HepG2 (cell line): Measurements from ENCODE around the gene FLVCR1. TPM values are rescaled to one million over a fixed set of nuclear protein-coding genes. Genes with fewer than 3 reads are reported as not detected.

Experiments
- ATAC-seq: fragments of 200-7000 bp; cut with Tn5 transposase; 3 replicates; pipeline ENCODE4 v1.9.1; 2020; ENCODE audit warnings: mild to moderate bottlenecking, moderate library complexity
- BruUV-seq: library from RNA; stranded (reverse); fragments of 400-500 nt; replicated peaks from 2 replicates; lab custom pipeline; 2021; lab: Mats Ljungman, UMichigan
- CTCF ChIA-PET: fragments of 300-600 bp; formaldehyde crosslinking; extraction: SDS; loops from one replicate; lab custom pipeline; 2021; ENCODE audit warnings: low total read pairs, inconsistent platforms, low intra/inter-chr PET ratio; lab: Yijun Ruan, JAX
- POLR2A ChIA-PET: fragments of 350-600 bp; sonication (Branson Sonifier 250); formaldehyde crosslinking; loops from one replicate; lab custom pipeline; 2020; ENCODE audit warnings: antibody characterized with exemption, inconsistent platforms; lab: Yijun Ruan, JAX
- DNase-seq: peaks from one replicate; pipeline ENCODE4 v3.0.0-alpha.2; 2015; ENCODE audit warnings: low spot score
- FAIRE-seq: peaks from 3 replicates; lab custom pipeline; 2011; peaks lifted over from hg19 to GRCh38; lab: Jason Lieb, UNC
- H2AFZ ChIP-seq: one replicate; pipeline ENCODE4 v1.6.1; 2011; ENCODE audit warnings: low read length, inconsistent platforms
- H3K27ac ChIP-seq: fragments of 300-600 bp; 3 replicates; pipeline ENCODE4 v1.8.0; 2011; ENCODE audit warnings: mixed run types, mild to moderate bottlenecking, mixed read lengths, low read length, inconsistent platforms; ENCODE audit not compliant: insufficient read depth; ENCODE audit errors: extremely low read length
- H3K27me3 ChIP-seq, 2 experiments: fragments of 200-600 bp in 1 of 2; 2 replicates in 1 of 2; 3 replicates in 1 of 2; pipeline versions ENCODE4 v1.6.0 to v1.8.0; 2011; ENCODE audit warnings: low read length in 2 of 2, mild to moderate bottlenecking in 2 of 2, moderate library complexity in 2 of 2, inconsistent platforms in 1 of 2; ENCODE audit not compliant: insufficient read depth in 2 of 2, control insufficient read depth in 1 of 2
- H3K36me3 ChIP-seq, 2 experiments: fragments of 200-600 bp in 1 of 2; replicated peaks in 1 of 2; 2 replicates in 1 of 2; 3 replicates in 1 of 2; pipeline versions ENCODE4 v1.5.1 to v1.8.0; 2011; ENCODE audit warnings: low read length in 2 of 2, inconsistent platforms in 1 of 2; ENCODE audit not compliant: insufficient read depth in 2 of 2, control insufficient read depth in 1 of 2
- H3K4me1 ChIP-seq: 2 replicates; pipeline ENCODE4 v1.5.1; 2012; ENCODE audit warnings: low read length, inconsistent platforms; ENCODE audit not compliant: insufficient read depth
- H3K4me2 ChIP-seq: 2 replicates; pipeline ENCODE4 v1.6.0; 2011; ENCODE audit warnings: low read depth, low read length, inconsistent platforms
- H3K4me3 ChIP-seq, 3 experiments: fragments of 200-600 bp in 1 of 3; sonication (generic), shearing (Covaris generic) in 1 of 3; replicated peaks in 1 of 3; 2 replicates each; pipeline ENCODE4 v1.5.1; 2011 to 2016; ENCODE audit warnings: low read length in 3 of 3, inconsistent platforms in 2 of 3, low read depth in 2 of 3, mild to moderate bottlenecking in 2 of 3, control low read depth in 1 of 3, mixed read lengths in 1 of 3; ENCODE audit not compliant: insufficient read depth in 1 of 3
- H3K79me2 ChIP-seq: one replicate; pipeline ENCODE4 v1.6.1; 2011; ENCODE audit warnings: low read length, inconsistent platforms; ENCODE audit not compliant: insufficient read depth
- H3K9ac ChIP-seq: 2 replicates; pipeline ENCODE4 v1.6.0; 2011; ENCODE audit warnings: mild to moderate bottlenecking, low read depth, low read length, inconsistent platforms; ENCODE audit not compliant: insufficient read depth
- H3K9me3 ChIP-seq: 2 replicates; pipeline ENCODE4 v1.5.1; 2012; ENCODE audit warnings: mild to moderate bottlenecking, low read length
- H4K20me1 ChIP-seq: 2 replicates; pipeline ENCODE4 v1.6.0; 2011; ENCODE audit warnings: inconsistent platforms, mild to moderate bottlenecking, low read length, moderate library complexity; ENCODE audit not compliant: insufficient read depth
- GATAD2A ChIP-seq: IDR thresholded peaks from 2 replicates; pipeline ENCODE4 v1.6.1; 2016
- HNF4A ChIP-seq: sonication (generic); formaldehyde crosslinking; IDR thresholded peaks from 2 replicates; pipeline ENCODE4 v1.4.0; 2020; ENCODE audit warnings: missing genetic modification reagents
- MIER3 ChIP-seq: IDR thresholded peaks from 2 replicates; pipeline ENCODE4 v1.6.1; 2016; ENCODE audit warnings: missing compliant biosample characterization, borderline replicate concordance
- NFIC ChIP-seq: IDR thresholded peaks from 2 replicates; pipeline ENCODE4 v1.6.1; 2012; ENCODE audit warnings: mild to moderate bottlenecking, low read length, inconsistent platforms
- RAD51 ChIP-seq: fragments of 450-650 bp; IDR thresholded peaks from 2 replicates; pipeline ENCODE4 v1.6.1; 2016; ENCODE audit warnings: borderline replicate concordance
- REST ChIP-seq, 2 experiments: IDR thresholded peaks; 2 replicates each; pipeline ENCODE4 v1.6.1; 2011 to 2012; ENCODE audit warnings: low read length in 2 of 2, borderline replicate concordance in 1 of 2, low read depth in 1 of 2, mild to moderate bottlenecking in 1 of 2, moderate library complexity in 1 of 2
- SOX13 ChIP-seq, 3 experiments: fragments of 450-650 bp in 1 of 3; sonication (generic) in 1 of 3; formaldehyde crosslinking in 1 of 3; IDR thresholded peaks in 2 of 3; conservative IDR thresholded peaks in 1 of 3; 2 replicates each; pipeline versions ENCODE4 v1.5.0 to v1.6.1; 2016 to 2020; ENCODE audit warnings: antibody characterized with exemption in 1 of 3, mild to moderate bottlenecking in 1 of 3, missing compliant biosample characterization in 1 of 3, missing genetic modification reagents in 1 of 3, moderate library complexity in 1 of 3
- SOX5 ChIP-seq: IDR thresholded peaks from 2 replicates; pipeline ENCODE4 v1.6.1; 2016; ENCODE audit warnings: borderline replicate concordance
- SOX6 ChIP-seq, 2 experiments: fragments of 450-650 bp in 1 of 2; sonication (generic) in 1 of 2; formaldehyde crosslinking in 1 of 2; IDR thresholded peaks; 2 replicates each; pipeline versions ENCODE4 v1.4.0 to v1.6.1; 2017 to 2020; ENCODE audit warnings: antibody characterized with exemption in 1 of 2, mild to moderate bottlenecking in 1 of 2, missing genetic modification reagents in 1 of 2
- ZMAT5 ChIP-seq: sonication (generic); formaldehyde crosslinking; IDR thresholded peaks from 2 replicates; pipeline ENCODE4 v1.5.0; 2020; ENCODE audit warnings: mild to moderate bottlenecking, low read depth, missing genetic modification reagents, borderline replicate concordance
- ZNF451 ChIP-seq: sonication (generic); formaldehyde crosslinking; IDR thresholded peaks from 2 replicates; pipeline ENCODE4 v1.5.0; 2020; ENCODE audit warnings: mild to moderate bottlenecking, missing genetic modification reagents
- ZNF784 ChIP-seq: sonication (generic); formaldehyde crosslinking; IDR thresholded peaks from 2 replicates; pipeline ENCODE4 v1.5.1; 2020; ENCODE audit warnings: missing genetic modification reagents, mild to moderate bottlenecking, borderline replicate concordance
- WGBS: methylation state at CpG from one replicate; pipeline ENCODE4 v1.1.6; 2017; ENCODE audit warnings: low lambda C conversion rate; 5-methylcytosine and 5-hydroxymethylcytosine counted together
- in situ Hi-C: cut with HindIII; loops from 2 replicates; pipeline ENCODE4 v1.10.0; 2017; ENCODE audit warnings: low pct_unique_long_range_greater_than_20kb; ENCODE audit not compliant: extremely low pct_ligation_motif_present
- intact Hi-C: fragments of 100-400 bp; cut with micrococcal nuclease; formaldehyde crosslinking; loops from one replicate; pipeline ENCODE4 v1.10.0; 2022; ENCODE audit not compliant: unreplicated experiment
- polyA plus RNA-seq, 8 experiments: library from polyadenylated mRNA; depleted of rRNA in 3 of 8; stranded (reverse) in 7 of 8; unstranded in 1 of 8; fragments of >200 nt; fragmentation: Illumina TruSeq in 4 of 8; extraction: Trizol in 4 of 8; gene quantifications; 2 replicates each; pipeline versions ENCODE4 v1.2.1 to v1.2.3, GENCODE V29; 2011 to 2016; ENCODE audit warnings: low read depth in 4 of 8, missing spikeins in 1 of 8, mixed read lengths in 1 of 8; ENCODE audit not compliant: insufficient read depth in 1 of 8
- total RNA-seq, 5 experiments: library from RNA; depleted of rRNA; stranded (reverse); fragments of >200 nt; fragmentation: Illumina TruSeq; extraction: Trizol; gene quantifications; 2 replicates each; pipeline ENCODE4 v1.2.3, GENCODE V29; 2016; ENCODE audit warnings: low read depth in 1 of 5

Gene FLVCR1
- total and polyA plus RNA-seq, 2 of the 13 experiments (the other 11 are each of a cell fraction or from before 2014, with no cell fraction given): 14.8 to 39.8 TPM

GRCh38 chr1:212853658-212854057 lies 4.4 kb upstream of the FLVCR1 start:
- no peak overlapping the region for H3K4me3 ChIP-seq
- WGBS: 57% methylated on average over 5 of the region's 5 CpGs
- no peak overlapping the region for H3K27ac ChIP-seq
- H3K4me2 ChIP-seq: no peak overlapping the region
- ChIA-PET POLR2A (interaction anchor here (1.0 to 1.2 kb wide), 2 partner anchors 26 to 59 kb away, joined by 3 read pairs; no protein-coding TSS in a partner anchor), CTCF (no interaction called here)
- no peak overlapping the region for H3K9ac ChIP-seq
- ATAC-seq: no peak
- BruUV-seq: no TSS peak
- no peaks in the 10 kb centered on the region for H3K36me3 ChIP-seq
- peaks cover 35% of the 10 kb centered on the region for H3K4me1 ChIP-seq
- in situ Hi-C loops: no loop called here
- intact Hi-C loops: no loop called here
- no peaks in the 10 kb centered on the region for H3K9me3 ChIP-seq
- no peaks in the 10 kb centered on the region for H4K20me1 ChIP-seq
- TF ChIP-seq SOX13 (IDR thresholded peaks at IDR 0.05) (no peak), SOX13 (CRISPR knock-in tag; conservative IDR thresholded peaks at IDR 0.05 in 1 of 2, IDR thresholded peaks at IDR 0.05 in 1 of 2) (peak in 1 of 2 experiments; percentile 46; a peak in 1 of 4 replicates), NFIC (no peak), SOX6 (IDR thresholded peaks at IDR 0.05) (no peak), SOX6 (CRISPR knock-in tag; IDR thresholded peaks at IDR 0.05) (0 out of 2 replicates have a peak, but pooled peaks have one; percentile 19), REST (IDR thresholded peaks at IDR 0.05; ENCODE audit: borderline replicate concordance in 1 of 2, low read depth in 1 of 2, low read length in 2 of 2) (peak in 1 of 2 experiments; percentile 50; a peak in 2 of 4 replicates), ZMAT5 (no peak), RAD51 (no peak), GATAD2A (CRISPR knock-in tag) (0 out of 2 replicates have a peak, but pooled peaks have one; percentile 18), ZNF784 (CRISPR knock-in tag) (no peak), MIER3 (no peak), HNF4A (CRISPR knock-in tag) (peak; percentile 55), SOX5 (CRISPR knock-in tag) (0 out of 2 replicates have a peak, but pooled peaks have one; percentile 34), ZNF451 (CRISPR knock-in tag) (no peak)
- TF ChIP-seq, all 625 proteins: peak for 6
- Histone ChIP-seq H3K27me3 (no peaks in the 10 kb centered on the region; a peak in 1 of 5 replicates), H2AFZ (no peak overlapping the region), H3K79me2 (peaks cover 11% of the 10 kb centered on the region)
- FAIRE-seq: no peak
- DNase-seq: no peak
